NCI-H2081 treated with DMSO at 0.1 percent for 48 hours (cell line): ENCODE data around the gene MTMR12.

Experiments used
- DNase-seq: peaks from one replicate; lab custom pipeline; 2025; lab: John Stamatoyannopoulos, UW

Gene MTMR12

DNA sequence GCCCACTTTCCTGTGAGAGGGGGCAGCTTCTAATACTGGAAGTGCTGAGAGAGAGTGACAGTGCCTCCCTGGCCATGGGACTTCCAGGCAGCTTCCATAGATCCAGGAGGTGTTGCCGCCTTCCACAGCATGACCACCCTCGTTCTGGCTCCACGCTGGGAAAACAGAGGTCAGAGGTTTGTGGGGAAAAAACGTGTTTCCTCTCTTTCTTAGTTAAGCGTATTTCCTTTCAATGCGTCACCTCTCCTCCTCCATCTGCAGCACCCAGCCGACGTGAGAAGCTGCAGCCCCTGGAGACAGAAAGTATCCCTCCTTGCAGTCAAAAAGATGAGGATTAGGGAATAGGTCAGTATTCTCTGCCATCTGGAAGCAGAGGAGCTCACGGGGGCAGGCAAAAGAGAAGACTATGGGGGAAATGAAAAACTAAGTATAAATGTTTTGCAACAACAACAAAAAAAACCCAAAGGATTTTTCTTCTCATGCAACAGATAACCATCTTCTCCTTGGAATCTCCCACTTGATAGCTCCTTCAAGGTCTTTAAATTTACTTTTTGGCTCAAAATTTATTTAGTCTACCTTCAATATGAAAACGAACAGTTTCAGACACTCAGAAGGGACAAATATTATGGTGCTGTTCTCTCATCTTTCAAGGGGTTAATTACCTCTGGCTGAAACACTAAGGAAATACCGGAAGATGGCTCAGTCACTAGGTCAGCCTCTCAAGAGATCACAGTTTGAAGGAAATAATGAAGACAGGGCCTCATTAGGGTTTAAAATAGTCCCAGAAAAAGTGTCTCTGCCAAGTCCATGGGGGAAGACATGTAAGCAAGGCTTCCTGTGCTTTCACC, 38.0 kb downstream of the MTMR12 start:
- no peak for DNase-seq

DNA sequence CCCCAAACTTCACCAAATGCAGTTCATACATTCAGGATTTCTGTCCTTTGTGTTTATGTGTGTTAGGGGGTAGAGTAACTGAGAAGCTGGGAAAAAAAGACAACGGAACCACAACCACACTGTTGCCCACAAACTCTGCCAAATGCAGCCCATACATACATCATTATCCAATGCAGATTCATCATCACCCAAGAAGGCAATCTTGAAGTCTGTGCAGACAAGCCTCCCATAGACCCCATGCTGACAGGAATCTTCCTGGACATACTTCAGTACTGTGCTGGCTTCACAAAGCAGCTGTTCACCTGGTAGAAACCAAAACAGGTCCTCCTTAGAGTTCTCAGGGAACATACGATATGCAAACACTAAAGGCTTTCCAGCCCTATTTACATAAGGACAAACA, 38.9 kb downstream of the MTMR12 start:
- no peak for DNase-seq

GRCh38 chr5:32272746-32273145, 40.0 kb downstream of the MTMR12 start:
- no peak for DNase-seq

DNA sequence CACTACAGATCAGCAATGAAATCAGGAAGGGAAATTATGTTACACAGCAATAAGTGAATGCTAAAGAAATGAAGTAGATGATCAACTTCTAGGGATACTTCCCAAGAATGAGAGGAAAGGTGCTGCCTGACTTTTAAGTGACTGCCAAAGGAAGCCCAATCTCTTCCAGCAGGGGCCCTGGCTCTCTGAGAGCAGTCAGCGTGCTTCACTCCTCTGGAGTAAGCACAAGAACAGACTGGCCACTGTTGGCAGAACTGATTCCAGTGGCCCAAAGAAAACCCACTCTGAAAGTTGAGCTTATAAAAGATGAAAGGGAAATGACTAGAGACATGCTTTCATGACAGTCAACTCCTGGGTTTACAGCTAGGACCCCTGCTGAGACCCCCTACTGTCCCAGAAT, 41.8 kb downstream of the MTMR12 start:
- no peak for DNase-seq

GRCh38 chr5:32270178-32270577, 42.6 kb downstream of the MTMR12 start:
- DNase-seq: no peak

DNA sequence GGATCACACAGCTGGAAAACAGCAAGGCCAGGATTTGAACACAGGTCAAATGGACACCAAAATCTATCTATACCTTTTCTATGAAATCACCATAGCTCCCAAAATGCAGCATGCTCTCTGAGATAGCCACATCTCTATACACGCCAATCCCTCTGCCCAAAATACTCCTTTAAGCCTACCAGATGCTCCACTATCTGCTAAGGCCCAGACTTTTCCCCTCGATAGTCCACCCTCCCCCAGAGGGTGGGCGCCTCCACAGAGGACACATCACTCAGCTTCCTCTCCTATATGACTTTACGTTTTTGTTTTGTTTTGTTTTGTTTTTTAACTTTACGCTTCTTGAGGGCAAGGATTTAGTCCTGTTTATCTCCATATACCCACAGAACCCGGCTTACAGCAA, 46.8 kb downstream of the MTMR12 start:
- no peak for DNase-seq

- no peak for DNase-seq
Measured at GRCh38 chr5:32264957-32265572, 47.7 kb downstream of the MTMR12 start.

- DNase-seq: no peak
Measured at GRCh38 chr5:32263684-32264083, 49.1 kb downstream of the MTMR12 start.

GRCh38 chr5:32261198-32261597, 51.5 kb downstream of the MTMR12 start:
- no peak for DNase-seq

DNA sequence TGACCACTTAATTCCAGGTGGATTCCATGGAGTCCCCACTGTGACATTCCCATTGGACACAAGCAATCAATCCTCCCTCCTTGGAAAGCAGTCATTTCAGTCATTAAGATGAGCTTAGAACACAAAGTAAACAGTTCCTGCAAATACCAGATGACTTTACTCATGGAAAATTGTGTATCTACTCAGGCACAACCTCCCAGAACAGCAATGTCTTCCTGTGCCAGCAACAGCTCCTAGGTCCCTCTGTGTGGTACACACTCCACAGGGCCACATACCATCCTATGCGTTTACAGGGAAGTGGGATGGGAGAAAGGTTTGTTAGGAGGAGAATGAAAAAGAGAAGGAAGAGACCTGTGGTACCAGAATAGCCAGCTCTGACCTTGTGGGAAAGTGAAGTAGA, 53.7 kb downstream of the MTMR12 start:
- no peak for DNase-seq

GRCh38 chr5:32258424-32258823, 54.3 kb downstream of the MTMR12 start:
- no peak for DNase-seq

GRCh38 chr5:32255540-32255900, 57.2 kb downstream of the MTMR12 start:
- no peak for DNase-seq

GRCh38 chr5:32254881-32255539, 57.7 kb downstream of the MTMR12 start:
- peak; percentile 100 for DNase-seq

DNA sequence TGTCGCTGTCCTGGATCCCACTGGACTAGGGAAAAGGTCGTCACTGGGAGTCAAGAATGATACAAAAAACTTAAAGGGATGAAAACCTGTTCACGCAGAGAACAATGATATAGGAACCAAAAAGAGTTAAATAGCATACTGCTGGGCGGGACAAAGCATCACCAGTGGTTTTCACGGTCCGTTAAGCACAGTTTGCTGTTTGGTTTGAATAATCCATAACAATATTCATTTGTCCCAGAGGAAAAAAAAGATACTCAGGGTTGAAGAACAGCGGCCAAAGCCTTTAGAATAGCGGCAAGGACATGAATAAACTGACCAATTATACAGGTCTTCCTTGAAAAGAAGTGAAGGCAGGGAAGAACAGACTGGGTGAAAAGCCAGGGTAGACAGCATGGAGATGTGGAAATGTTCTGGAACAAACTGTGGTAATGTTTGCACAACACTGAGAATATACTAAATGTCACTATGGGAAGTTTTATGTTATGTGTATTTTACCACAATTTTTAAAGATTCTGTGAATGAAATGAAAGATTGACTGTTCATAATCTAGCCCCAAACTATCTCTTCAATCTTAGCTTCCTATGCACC, 60.8 kb downstream of the MTMR12 start:
- DNase-seq: peak; percentile 41

- no peak for DNase-seq
Measured at GRCh38 chr5:32249668-32250067, 63.1 kb downstream of the MTMR12 start.

DNA sequence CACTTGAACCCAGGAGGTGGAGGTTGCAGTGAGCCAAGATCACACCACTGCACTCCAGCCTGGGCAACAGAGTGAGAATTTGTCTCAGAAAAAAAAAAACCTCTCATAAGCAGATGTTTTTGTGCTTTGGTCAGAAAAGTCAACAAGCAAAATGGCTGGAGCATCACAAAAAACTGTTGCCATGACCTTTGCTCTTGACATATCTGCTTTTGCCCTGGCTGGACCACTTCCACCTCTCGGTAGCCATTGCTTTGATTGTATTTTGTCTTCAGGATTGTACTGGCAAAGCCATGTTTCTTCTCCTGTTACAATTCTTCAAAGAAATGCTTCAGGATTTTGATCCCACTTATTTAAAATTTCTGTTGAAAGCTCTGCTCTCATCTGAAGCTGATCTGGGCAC, 67.0 kb downstream of the MTMR12 start:
- DNase-seq: no peak

DNA sequence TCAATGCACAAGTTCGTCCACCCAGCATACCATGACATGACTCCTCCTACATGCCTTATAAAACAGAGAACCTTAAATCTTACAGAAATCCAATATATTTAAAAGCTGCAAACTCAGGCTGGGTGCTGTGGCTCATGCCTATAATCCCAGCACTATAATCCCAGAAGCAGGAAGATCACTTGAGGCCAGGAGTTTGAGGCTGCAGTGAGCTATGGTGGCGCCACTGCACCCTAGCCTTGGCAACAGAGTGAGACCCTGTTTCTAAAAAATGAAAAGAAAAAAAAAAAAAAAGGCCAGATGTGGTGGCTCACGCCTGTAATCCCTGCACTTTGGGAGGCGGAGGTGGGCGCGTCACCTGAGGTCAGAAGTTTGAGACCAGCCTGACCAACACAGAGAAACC, 68.7 kb downstream of the MTMR12 start:
- DNase-seq: no peak

DNA sequence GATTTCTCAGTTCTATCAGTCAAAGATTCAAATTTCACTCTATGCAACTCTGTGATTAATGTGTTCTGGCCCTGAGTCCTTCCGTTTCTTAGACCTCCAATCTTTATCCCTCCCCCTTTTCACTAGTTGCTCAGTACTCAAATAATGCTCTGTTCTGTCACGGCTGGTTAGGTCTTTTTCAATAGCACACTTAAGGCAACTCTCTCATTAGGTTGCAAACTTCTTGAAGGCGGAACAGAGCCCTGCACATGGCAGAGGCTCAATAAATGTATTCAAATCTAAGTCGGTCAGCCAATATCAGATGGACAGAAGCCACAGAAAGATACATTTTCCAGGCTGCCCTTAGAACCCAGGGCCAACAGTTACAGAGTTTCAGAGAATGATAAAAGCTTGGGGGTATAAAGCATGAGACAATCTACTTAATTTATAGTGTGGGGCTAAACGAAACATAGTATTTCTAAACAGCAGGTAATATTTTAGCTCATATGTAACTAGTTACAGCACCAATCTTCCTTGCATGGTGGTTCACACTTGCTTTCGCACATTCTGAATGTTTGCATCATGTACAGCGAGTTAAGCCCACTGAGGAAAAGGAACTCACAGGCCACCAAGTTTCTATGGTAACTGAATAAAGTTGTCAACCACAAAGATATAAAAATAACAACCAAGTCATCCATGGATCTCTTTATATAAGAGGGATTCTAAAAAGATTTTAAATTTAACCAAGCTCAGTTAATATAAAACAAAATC, 71.5 kb downstream of the MTMR12 start:
- DNase-seq: no peak

- DNase-seq: no peak
Measured at GRCh38 chr5:32239385-32239784, 73.4 kb downstream of the MTMR12 start.

DNA sequence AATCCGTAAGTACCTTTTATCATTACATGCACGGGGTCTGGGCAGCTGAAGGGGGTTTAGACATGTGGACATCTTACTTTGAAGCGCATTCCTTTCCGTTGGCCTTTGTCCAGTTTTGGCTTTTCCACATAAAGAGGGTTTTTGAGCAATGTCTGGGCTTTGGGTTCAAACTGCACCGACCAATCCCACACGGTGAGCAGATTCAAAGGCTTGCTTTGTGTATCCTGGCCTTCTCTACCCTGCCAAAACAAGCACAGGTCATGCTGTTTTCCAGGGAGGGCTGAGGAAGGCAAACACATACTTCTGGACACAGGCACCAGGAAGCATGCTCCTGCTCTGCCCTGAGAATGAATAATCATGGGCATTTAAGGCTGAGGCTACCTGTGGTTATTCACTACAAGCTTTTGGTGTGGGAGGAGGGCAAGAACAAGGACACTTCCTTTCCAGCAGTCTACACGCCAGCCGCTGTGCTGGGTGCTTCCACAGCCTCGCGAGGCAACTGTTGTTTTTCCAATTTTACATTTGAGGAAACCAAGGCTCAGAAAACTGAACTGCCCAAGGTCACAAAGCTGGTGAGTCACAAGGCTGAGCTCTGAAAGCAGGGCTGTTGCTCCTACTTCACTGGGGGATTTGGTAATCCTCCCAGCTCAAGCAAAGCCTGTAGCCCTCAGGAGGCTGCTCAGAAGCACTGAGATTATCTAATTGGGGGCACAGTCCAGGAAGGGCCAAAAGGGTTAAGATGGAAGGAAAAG, 78.9 kb downstream of the MTMR12 start:
- no peak for DNase-seq

DNA sequence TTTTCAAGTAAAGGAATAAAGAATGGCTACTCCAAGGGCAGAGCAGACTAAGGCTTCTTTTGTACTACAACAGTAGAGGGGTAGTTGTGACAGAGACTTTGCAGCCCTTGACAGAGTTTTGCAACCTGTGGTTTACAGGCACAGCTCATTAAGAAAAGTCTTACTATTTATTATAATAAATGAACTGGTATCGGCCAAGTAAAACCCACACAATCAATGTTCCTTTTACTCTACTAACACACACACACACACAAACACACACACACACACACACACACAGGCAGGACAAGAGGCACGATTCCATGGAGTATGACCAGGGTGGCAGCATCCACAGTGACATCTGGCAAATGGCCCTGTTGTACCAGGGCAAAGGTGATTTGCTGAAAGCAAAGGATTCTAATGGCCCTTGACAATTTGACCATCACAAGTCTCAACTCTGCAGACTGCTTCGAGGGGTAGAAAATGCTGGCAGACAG, 79.5 kb downstream of the MTMR12 start:
- no peak for DNase-seq
